Panc1 (cell line): ENCODE measurements around the gene PLA2G5. TPM values are rescaled to one million over a fixed set of nuclear protein-coding genes. Genes with fewer than 3 reads are reported as not detected.

Experiments
- ATAC-seq: fragments of 200-7000 bp; cut with Tn5 transposase; 2 replicates; pipeline ENCODE4 v1.9.1; 2020; ENCODE audit warnings: mild to moderate bottlenecking, moderate library complexity
- BruUV-seq: library from RNA; stranded (reverse); fragments of 400-500 nt; replicated peaks from 2 replicates; lab custom pipeline; 2021; lab: Mats Ljungman, UMichigan
- CTCF ChIA-PET: fragments of 300-600 bp; sonication (Branson Sonifier 250); formaldehyde crosslinking; loops from one replicate; lab custom pipeline; 2022; ENCODE audit warnings: antibody characterized with exemption; lab: Charles Lee
- POLR2A ChIA-PET: fragments of 300-600 bp; sonication (Branson Sonifier 250); formaldehyde crosslinking; loops from one replicate; lab custom pipeline; 2022; ENCODE audit warnings: antibody characterized with exemption; lab: Charles Lee
- DNase-seq: peaks from one replicate; pipeline ENCODE4 v3.0.0-alpha.2; 2010; ENCODE audit warnings: low read depth, low spot score
- H3K27ac ChIP-seq: 2 replicates; pipeline ENCODE4 v1.5.1; 2011; ENCODE audit warnings: mild to moderate bottlenecking, low read length, inconsistent platforms
- H3K27me3 ChIP-seq: fragments of 200-500 bp; sonication (Bioruptor generic); 2 replicates; pipeline ENCODE4 v1.6.0; 2014; ENCODE audit warnings: low read length, inconsistent platforms; ENCODE audit not compliant: control insufficient read depth, insufficient read depth
- H3K36me3 ChIP-seq: fragments of 200-500 bp; sonication (Bioruptor generic); 2 replicates; pipeline ENCODE4 v1.5.1; 2014; ENCODE audit warnings: inconsistent platforms, mild to moderate bottlenecking, low read length, moderate library complexity; ENCODE audit not compliant: control insufficient read depth, insufficient read depth
- H3K4me1 ChIP-seq: 2 replicates; pipeline ENCODE4 v1.5.1; 2011; ENCODE audit warnings: inconsistent platforms, mild to moderate bottlenecking, low read length, moderate library complexity; ENCODE audit not compliant: control insufficient read depth, insufficient read depth
- H3K4me3 ChIP-seq, 2 experiments: 2 replicates each; pipeline ENCODE4 v1.5.1; 2011 to 2012; ENCODE audit warnings: low read depth in 2 of 2, low read length in 2 of 2, mild to moderate bottlenecking in 2 of 2, inconsistent platforms in 1 of 2, moderate library complexity in 1 of 2
- H3K9me3 ChIP-seq: fragments of 200-500 bp; sonication (Bioruptor generic); 2 replicates; pipeline ENCODE4 v1.5.1; 2014; ENCODE audit warnings: low read depth, mild to moderate bottlenecking, inconsistent platforms, low read length, moderate library complexity; ENCODE audit not compliant: control insufficient read depth, insufficient read depth
- POLR2AphosphoS5 ChIP-seq: IDR thresholded peaks from 2 replicates; pipeline ENCODE4 v1.6.1; 2012; ENCODE audit warnings: mild to moderate bottlenecking, low read depth, low read length, moderate library complexity
- REST ChIP-seq, 2 experiments: IDR thresholded peaks; 2 replicates each; pipeline ENCODE4 v1.6.1; 2011 to 2012; ENCODE audit warnings: low read depth in 2 of 2, control low read depth in 1 of 2, low read length in 1 of 2, mild to moderate bottlenecking in 1 of 2, moderate library complexity in 1 of 2; ENCODE audit not compliant: insufficient read depth in 1 of 2
- SIN3A ChIP-seq: IDR thresholded peaks from 2 replicates; pipeline ENCODE4 v1.6.1; 2012; ENCODE audit warnings: low read depth, mild to moderate bottlenecking, low read length, moderate library complexity, borderline replicate concordance; ENCODE audit not compliant: insufficient read depth
- TCF7L2 ChIP-seq: IDR thresholded peaks from 2 replicates; pipeline ENCODE4 v1.6.1; 2011; ENCODE audit warnings: mild to moderate bottlenecking, low read depth, low read length, inconsistent platforms
- in situ Hi-C: cut with HindIII; loops from 2 replicates; pipeline ENCODE4 v1.10.0; 2016; ENCODE audit warnings: low sequenced_read_pairs, low pct_unique_long_range_greater_than_20kb
- intact Hi-C: fragments of 100-400 bp; cut with micrococcal nuclease; formaldehyde crosslinking; loops from one replicate; pipeline ENCODE4 v1.10.0; 2022; ENCODE audit not compliant: unreplicated experiment
- total RNA-seq: library from RNA; stranded (reverse); gene quantifications from one replicate; pipeline ENCODE4 v1.2.1, GENCODE V29; 2021; ENCODE audit not compliant: unreplicated experiment
- TF ChIP-seq, protein P1 (sequence below): fragments of 450-650 bp; IDR thresholded peaks from 2 replicates; pipeline ENCODE4 v1.5.1; 2017; ENCODE audit warnings: mild to moderate bottlenecking

Gene PLA2G5
- total RNA-seq, 1 experiment from 2014 or later = not detected

- no peaks in the 10 kb centered on the region for H3K36me3 ChIP-seq
- TF ChIP-seq, protein P1, sequence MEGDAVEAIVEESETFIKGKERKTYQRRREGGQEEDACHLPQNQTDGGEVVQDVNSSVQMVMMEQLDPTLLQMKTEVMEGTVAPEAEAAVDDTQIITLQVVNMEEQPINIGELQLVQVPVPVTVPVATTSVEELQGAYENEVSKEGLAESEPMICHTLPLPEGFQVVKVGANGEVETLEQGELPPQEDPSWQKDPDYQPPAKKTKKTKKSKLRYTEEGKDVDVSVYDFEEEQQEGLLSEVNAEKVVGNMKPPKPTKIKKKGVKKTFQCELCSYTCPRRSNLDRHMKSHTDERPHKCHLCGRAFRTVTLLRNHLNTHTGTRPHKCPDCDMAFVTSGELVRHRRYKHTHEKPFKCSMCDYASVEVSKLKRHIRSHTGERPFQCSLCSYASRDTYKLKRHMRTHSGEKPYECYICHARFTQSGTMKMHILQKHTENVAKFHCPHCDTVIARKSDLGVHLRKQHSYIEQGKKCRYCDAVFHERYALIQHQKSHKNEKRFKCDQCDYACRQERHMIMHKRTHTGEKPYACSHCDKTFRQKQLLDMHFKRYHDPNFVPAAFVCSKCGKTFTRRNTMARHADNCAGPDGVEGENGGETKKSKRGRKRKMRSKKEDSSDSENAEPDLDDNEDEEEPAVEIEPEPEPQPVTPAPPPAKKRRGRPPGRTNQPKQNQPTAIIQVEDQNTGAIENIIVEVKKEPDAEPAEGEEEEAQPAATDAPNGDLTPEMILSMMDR = no peak
- no peak for TF ChIP-seq POLR2AphosphoS5
- TF ChIP-seq SIN3A = no peak
- no peak for TF ChIP-seq REST (IDR thresholded peaks at IDR 0.05; ENCODE audit: insufficient read depth in 1 of 2, low read depth in 2 of 2, low read length in 1 of 2)
- no peak for TF ChIP-seq TCF7L2
- intact Hi-C loops = no loop called here
- H3K27me3 ChIP-seq = peaks cover 7% of the 10 kb centered on the region
- ChIA-PET CTCF (no interaction called here), POLR2A (no interaction called here)
- no TSS peak for BruUV-seq
- H3K9me3 ChIP-seq = no peaks in the 10 kb centered on the region
- no peak for DNase-seq
- no peaks in the 10 kb centered on the region for H3K4me1 ChIP-seq
- no peak overlapping the region for H3K27ac ChIP-seq
- ATAC-seq = no peak
- no peak overlapping the region for H3K4me3 ChIP-seq
- in situ Hi-C loops = no loop called here
Observed at GRCh38 chr1:20115916-20116315, 45.9 kb downstream of the PLA2G5 start.

DNA sequence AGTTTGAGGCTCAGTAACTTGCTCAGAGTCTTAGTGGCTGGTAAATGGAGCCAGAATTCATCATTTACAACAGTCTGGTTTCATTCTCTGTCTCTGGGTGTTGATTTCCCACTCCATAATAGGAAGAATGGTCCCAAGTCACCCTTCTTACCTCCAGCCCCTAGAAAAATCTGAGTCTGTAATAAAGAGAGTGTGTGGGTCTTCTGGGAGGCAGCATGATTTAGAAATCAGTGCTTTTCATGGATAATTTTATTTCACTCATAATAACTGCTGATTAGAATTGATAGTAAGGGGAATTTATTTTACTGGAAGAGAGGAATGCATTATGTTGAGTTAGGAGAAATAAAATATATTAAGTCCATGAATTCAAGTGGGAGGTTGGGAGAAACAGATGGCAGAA is 47.2 kb downstream of the PLA2G5 start:
- DNase-seq (no peak), ATAC-seq (no peak)
- Histone ChIP-seq H3K4me3 (no peak overlapping the region), H3K27me3 (peaks cover 16% of the 10 kb centered on the region), H3K27ac (no peak overlapping the region), H3K9me3 (no peaks in the 10 kb centered on the region), H3K4me1 (no peaks in the 10 kb centered on the region), H3K36me3 (no peaks in the 10 kb centered on the region)
- intact Hi-C loops (no loop called here), in situ Hi-C loops (no loop called here)
- no TSS peak for BruUV-seq
- TF ChIP-seq REST (IDR thresholded peaks at IDR 0.05; ENCODE audit: insufficient read depth in 1 of 2, low read depth in 2 of 2, low read length in 1 of 2) (no peak), SIN3A (no peak)
- TF ChIP-seq, protein P1 = no peak
- ChIA-PET POLR2A (no interaction called here), CTCF (no interaction called here)
